GM21619 (cell line): Measurements from ENCODE around the gene IFIT1B.
"Not testable (repeated sequence)": the region's sequence is repeated elsewhere in the genome, so short reads cannot be mapped to it uniquely, and the experiment has no call there.

Experiments
- ATAC-seq: cut with Tn5 transposase; IDR thresholded peaks from one replicate; pipeline ENCODE4 v1.9.1; 2021; ENCODE audit not compliant: unreplicated experiment

The IFIT1B gene

GRCh38 chr10:89377705-89378637 is at the start of gene IFIT1B:
TSS of gene IFIT1B (plus strand) at chr10:89378056. CDS start at chr10:89378136, 80 bp downstream.
- ATAC-seq, result no peak

- ATAC-seq, result no peak
Measured at GRCh38 chr10:89329151-89329550, 48.7 kb upstream of the IFIT1B start.

- not testable (repeated sequence) for ATAC-seq
Measured at GRCh38 chr10:89330014-89330413, 47.8 kb upstream of the IFIT1B start.

- no peak for ATAC-seq
Measured at GRCh38 chr10:89330537-89331212, 47.2 kb upstream of the IFIT1B start.

- not testable (repeated sequence) for ATAC-seq
Measured at GRCh38 chr10:89331487-89332122, 46.3 kb upstream of the IFIT1B start.

- peak; percentile 37 for ATAC-seq
Measured at GRCh38 chr10:89332123-89332633, 45.7 kb upstream of the IFIT1B start.

GRCh38 chr10:89335226-89335625 is 42.6 kb upstream of the IFIT1B start:
- no peak for ATAC-seq

GRCh38 chr10:89336241-89336640 is 41.6 kb upstream of the IFIT1B start:
- ATAC-seq, result no peak

- peak; percentile 24 for ATAC-seq
Measured at GRCh38 chr10:89337484-89337883, 40.4 kb upstream of the IFIT1B start.

GRCh38 chr10:89338713-89339112 is 39.1 kb upstream of the IFIT1B start:
- ATAC-seq, result no peak

GRCh38 chr10:89339875-89340274 is 38.0 kb upstream of the IFIT1B start:
- no peak for ATAC-seq

GRCh38 chr10:89341649-89342048 is 36.2 kb upstream of the IFIT1B start:
- ATAC-seq, result no peak

GRCh38 chr10:89342206-89342958 is 35.5 kb upstream of the IFIT1B start:
- no peak for ATAC-seq

GRCh38 chr10:89343089-89343767 is 34.6 kb upstream of the IFIT1B start:
- ATAC-seq, result no peak

GRCh38 chr10:89344156-89344555 is 33.7 kb upstream of the IFIT1B start:
- ATAC-seq, result no peak

- no peak for ATAC-seq
Measured at GRCh38 chr10:89345367-89346000, 32.4 kb upstream of the IFIT1B start.

- ATAC-seq, result no peak
Measured at GRCh38 chr10:89346405-89347254, 31.2 kb upstream of the IFIT1B start.

GRCh38 chr10:89347701-89348457 is 30.0 kb upstream of the IFIT1B start:
- ATAC-seq, result no peak
